Measurements from ENCODE around the gene AVPR2. TPM values are rescaled to one million over a fixed set of nuclear protein-coding genes. Genes with fewer than 3 reads are reported as not detected.
A peak's percentile ranks its signal among the peaks of the same experiment; 100 is the strongest.

AVPR2 gene
- total RNA-seq, 2 experiments from 2014 or later = not detected

DNA sequence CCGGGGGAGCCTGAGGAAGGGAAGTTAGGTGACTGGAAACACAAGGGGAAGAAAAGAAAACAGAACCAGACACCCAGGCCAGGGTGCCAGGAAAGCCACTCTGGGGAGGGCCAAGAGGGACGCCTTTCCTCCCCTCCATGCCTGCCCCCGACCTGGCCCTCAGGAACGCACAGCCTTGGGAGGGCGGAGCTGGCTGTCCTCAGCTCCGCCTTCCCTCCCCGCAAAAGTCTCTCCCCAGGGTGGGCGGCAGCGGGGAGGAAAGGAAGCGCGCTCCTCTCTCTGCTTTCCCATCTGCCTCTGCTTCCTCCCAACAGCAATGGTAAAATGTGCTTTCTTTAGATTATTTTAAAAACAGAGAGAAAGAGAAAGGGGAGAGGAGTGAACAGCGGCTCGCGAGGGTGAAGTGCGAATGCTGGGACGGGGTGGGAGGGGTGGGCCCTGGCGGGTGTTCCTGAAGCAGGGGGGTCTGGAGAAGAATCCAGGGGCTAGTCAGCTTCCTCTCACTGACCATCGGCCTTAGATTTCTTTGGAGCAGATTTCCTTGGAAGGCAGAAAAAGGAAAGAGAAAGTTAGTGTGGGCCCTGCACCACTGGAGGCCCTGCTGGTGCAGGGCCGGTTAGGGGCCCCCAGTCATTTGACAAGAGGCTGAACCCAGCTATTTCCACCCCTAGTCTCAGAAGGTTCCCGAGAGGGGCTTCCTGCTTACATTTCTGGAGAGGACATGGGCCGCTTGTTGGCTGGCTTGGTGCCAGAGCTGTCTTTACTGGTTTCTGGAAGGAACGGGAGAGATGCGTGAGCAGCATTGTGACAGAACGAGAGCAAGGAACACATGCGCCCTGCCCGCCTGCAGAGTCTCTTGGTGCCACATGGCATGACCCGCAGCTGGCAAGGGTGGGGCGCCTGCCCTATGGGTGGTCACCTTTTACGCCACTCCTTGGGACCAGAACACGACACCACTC lies 44.7 kb downstream of the AVPR2 start:
- Mint-ChIP-seq H3K4me1 (peaks cover 20% of the 10 kb centered on the region), H3K9me3 (no peaks in the 10 kb centered on the region), H3K4me3 (no peak overlapping the region), H3K27me3 (no peaks in the 10 kb centered on the region), H3K27ac (peak overlapping the region; percentile 21), H3K36me3 (ENCODE audit: low read depth) (peaks cover 32% of the 10 kb centered on the region)
- ChIA-PET CTCF (interaction anchor here (1.3 to 9.4 kb wide), 3 partner anchors 12 to 23 kb away, joined by 4 to 148 read pairs (median 31); partner anchors contain the start of gene ARHGAP4), POLR2A (interaction anchor here (1.0 to 8.7 kb wide), 3 partner anchors 16 to 23 kb away, joined by 3 to 140 read pairs (median 4); partner anchors contain the start of genes ARHGAP4 and HCFC1)
- DNase-seq = no peak

DNA sequence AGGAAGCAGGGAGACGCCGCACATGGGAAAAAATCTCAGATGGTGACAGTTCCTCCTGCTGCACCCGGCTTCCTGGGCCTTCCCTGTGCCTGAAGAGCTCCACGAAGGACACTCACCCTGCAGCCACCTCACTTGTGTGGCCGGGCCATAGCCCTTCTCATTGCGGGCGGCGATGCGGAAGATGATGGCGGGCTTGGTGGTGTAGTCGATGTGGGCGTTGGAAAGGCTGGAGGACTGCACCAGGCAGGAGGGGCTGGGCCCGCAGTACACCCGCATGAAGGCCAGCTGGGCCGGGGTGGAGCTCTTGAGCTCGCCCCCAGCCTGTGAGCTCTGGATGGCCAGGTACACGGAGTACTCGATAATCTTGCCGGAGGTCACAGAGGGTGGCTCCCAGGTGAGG lies 45.7 kb downstream of the AVPR2 start:
- Mint-ChIP-seq H3K27me3 (no peaks in the 10 kb centered on the region), H3K9me3 (no peaks in the 10 kb centered on the region), H3K4me3 (no peak overlapping the region), H3K4me1 (peaks cover 19% of the 10 kb centered on the region), H3K27ac (no peak overlapping the region), H3K36me3 (ENCODE audit: low read depth) (peaks cover 39% of the 10 kb centered on the region)
- ChIA-PET POLR2A (interaction anchor here (1.1 to 8.7 kb wide), 4 partner anchors 11 to 24 kb away, joined by 3 to 140 read pairs (median 4); partner anchors contain the start of genes ARHGAP4 and HCFC1), CTCF (interaction anchor here (9.4 kb wide), 1 partner anchor 24 kb away, joined by 148 read pairs; the partner anchor contains the start of gene ARHGAP4)
- DNase-seq = no peak

DNA sequence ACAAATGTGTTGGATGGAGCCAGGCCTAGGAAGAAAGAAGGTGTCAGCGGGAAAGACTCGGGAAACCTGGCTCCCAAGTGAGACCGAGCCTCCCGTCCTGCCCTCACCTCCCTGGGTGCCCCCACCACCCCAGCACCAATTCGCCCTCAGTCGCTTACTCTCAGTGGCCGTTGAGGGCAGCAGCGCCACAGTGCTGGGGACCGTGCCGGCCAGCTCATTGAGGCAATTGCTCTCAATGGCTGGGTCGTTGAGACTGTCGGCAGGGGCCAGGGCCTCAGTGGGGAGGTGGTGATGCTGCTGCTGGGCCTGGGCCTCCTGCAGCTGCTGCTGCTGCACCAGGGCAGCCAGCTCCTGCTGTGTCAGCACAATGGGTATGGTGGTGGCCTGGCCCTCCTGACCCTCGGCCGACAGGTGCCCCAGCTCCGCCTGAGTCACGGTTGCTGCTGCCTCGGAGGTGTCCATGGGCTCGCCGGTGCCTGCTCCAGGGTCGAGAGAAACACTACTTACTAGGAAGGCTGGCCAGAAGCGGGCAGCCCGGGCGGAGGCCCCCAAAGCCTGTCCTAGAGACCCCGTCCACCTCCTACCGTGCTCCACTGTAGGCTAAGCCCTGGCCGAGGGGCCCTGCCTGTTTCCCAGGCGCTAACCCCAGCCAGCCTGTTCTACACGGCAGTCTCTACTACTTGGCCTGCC lies 47.4 kb downstream of the AVPR2 start:
- ChIA-PET POLR2A (interaction anchor here (1.2 to 8.7 kb wide), 3 partner anchors 15 to 27 kb away, joined by 4 to 140 read pairs (median 7); partner anchors contain the start of gene ARHGAP4), CTCF (interaction anchor here (1.1 to 9.4 kb wide), 2 partner anchors 26 to 138 kb away, joined by 3 to 148 read pairs; partner anchors contain the start of gene ARHGAP4)
- Mint-ChIP-seq H3K36me3 (ENCODE audit: low read depth) (peaks cover 50% of the 10 kb centered on the region), H3K27ac (no peak overlapping the region), H3K4me1 (peaks cover 20% of the 10 kb centered on the region), H3K27me3 (no peaks in the 10 kb centered on the region), H3K4me3 (no peak overlapping the region), H3K9me3 (no peaks in the 10 kb centered on the region)
- DNase-seq = no peak

DNA sequence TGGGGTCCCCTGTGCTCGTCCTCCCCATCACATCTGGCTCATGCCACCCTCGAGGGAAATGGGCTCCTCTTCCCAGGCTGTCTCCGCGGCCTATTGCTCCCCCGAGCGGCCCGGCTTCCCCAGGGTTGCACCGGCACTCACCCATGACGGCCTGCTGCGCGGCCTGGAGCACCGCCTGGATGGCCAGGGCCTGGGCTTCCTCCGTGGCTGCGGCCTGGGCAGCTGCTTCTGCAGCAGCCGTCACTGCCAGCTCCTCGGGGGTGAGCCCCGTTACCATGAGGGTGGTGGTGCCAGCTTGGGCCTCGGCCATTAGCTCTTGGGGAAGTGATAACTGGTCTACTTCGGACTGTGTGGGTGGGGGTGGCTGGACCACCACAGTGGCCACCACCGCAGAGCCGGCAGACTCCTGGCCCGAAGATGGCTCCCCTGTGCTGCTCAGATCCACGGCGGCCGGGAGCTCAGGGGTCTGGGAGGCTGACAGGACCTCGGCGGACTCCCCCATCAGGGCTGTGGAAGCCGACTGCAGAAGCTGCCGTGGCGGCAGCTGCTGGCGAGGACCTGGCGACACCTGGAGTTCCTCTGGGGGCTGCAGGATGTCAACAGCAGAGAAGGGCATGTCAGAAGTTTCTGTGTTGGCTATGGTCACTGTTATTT lies 48.0 kb downstream of the AVPR2 start:
- Mint-ChIP-seq H3K4me3 (no peak overlapping the region), H3K27ac (no peak overlapping the region), H3K36me3 (ENCODE audit: low read depth) (peaks cover 54% of the 10 kb centered on the region), H3K9me3 (no peaks in the 10 kb centered on the region), H3K4me1 (peaks cover 16% of the 10 kb centered on the region), H3K27me3 (no peaks in the 10 kb centered on the region)
- DNase-seq = no peak
- ChIA-PET POLR2A (interaction anchor here (1.1 to 1.2 kb wide), 2 partner anchors 16 to 28 kb away, joined by 4 to 7 read pairs; no protein-coding TSS in a partner anchor), CTCF (interaction anchor here (1.1 to 9.4 kb wide), 2 partner anchors 27 to 138 kb away, joined by 3 to 148 read pairs; partner anchors contain the start of gene ARHGAP4)

DNA sequence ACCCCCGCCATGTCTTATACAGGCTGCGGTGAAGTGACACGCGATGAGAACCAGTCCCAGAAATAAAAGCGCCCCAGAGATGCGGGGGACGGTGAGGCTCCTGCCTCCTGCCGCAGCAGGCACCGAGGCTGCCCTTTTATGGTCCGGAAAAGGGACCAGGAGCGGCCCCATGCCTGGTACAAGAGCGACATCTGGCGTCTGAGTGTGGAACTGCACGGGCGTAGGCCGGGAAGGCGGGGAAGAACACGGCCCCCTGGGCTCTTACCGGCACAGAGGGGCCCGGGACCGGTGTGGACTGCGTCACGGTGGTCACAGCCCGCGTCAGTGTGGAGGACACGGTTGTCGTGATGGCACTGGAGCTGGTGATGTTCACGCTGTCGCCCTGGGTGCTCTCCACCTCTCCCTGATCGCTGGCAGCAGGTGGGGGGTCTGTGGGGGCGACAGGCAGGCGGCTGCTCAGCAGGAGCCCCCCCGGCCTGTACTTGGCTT lies 48.9 kb downstream of the AVPR2 start:
- POLR2A ChIA-PET = interaction anchor here (1.1 kb wide), 1 partner anchor 15 kb away, joined by 4 read pairs; no protein-coding TSS in a partner anchor
- peak overlapping the region; percentile 54 for H3K27ac Mint-ChIP-seq
- no peak overlapping the region for H3K4me3 Mint-ChIP-seq
- H3K9me3 Mint-ChIP-seq = no peaks in the 10 kb centered on the region
- H3K4me1 Mint-ChIP-seq = peaks cover 12% of the 10 kb centered on the region
- CTCF ChIA-PET = interaction anchor here (1.0 to 1.2 kb wide), 2 partner anchors 17 to 26 kb away, joined by 4 to 5 read pairs; no protein-coding TSS in a partner anchor
- no peaks in the 10 kb centered on the region for H3K27me3 Mint-ChIP-seq
- peak; percentile 77 for DNase-seq
- peaks cover 52% of the 10 kb centered on the region for H3K36me3 Mint-ChIP-seq (ENCODE audit: low read depth)

DNA sequence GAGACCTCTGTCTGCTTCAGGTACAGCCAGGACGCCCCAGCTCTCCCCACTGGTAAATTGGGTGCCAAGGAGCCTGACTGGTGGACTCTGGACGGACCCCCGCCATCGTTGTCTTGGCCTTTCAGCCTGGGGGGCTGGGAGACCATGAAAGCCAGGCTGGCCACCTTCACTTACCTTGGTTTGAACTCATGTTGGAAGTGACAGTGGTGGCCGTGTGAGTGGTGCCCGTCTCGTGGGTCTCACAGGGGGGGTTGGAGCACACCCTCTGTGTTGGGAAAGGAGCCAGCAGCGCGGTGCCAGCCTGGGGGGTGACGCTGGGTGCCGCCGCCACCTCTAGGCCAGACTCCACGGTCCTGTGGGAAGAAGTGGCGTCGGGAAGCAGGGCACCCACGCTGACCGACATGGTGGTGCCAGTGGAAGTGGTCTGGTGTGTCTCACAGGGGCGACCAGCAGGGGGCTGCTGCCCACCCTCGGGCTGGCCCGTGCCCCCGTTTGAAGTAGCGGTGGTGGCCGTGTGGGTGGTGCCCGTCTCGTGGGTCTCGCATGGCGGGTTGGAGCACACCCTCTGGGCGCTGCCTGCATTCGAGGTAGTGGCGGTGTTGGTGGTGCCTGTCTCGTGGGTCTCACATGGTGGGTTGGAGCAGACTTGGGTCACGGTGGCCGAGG lies 49.6 kb downstream of the AVPR2 start:
- Mint-ChIP-seq H3K9me3 (no peaks in the 10 kb centered on the region), H3K27me3 (no peaks in the 10 kb centered on the region), H3K4me1 (peaks cover 10% of the 10 kb centered on the region), H3K27ac (no peak overlapping the region), H3K4me3 (no peak overlapping the region), H3K36me3 (ENCODE audit: low read depth) (peaks cover 52% of the 10 kb centered on the region)
- POLR2A ChIA-PET = no interaction called here
- CTCF ChIA-PET = interaction anchor here (1.0 to 1.2 kb wide), 2 partner anchors 16 to 26 kb away, joined by 4 to 5 read pairs; no protein-coding TSS in a partner anchor
- no peak for DNase-seq

DNA sequence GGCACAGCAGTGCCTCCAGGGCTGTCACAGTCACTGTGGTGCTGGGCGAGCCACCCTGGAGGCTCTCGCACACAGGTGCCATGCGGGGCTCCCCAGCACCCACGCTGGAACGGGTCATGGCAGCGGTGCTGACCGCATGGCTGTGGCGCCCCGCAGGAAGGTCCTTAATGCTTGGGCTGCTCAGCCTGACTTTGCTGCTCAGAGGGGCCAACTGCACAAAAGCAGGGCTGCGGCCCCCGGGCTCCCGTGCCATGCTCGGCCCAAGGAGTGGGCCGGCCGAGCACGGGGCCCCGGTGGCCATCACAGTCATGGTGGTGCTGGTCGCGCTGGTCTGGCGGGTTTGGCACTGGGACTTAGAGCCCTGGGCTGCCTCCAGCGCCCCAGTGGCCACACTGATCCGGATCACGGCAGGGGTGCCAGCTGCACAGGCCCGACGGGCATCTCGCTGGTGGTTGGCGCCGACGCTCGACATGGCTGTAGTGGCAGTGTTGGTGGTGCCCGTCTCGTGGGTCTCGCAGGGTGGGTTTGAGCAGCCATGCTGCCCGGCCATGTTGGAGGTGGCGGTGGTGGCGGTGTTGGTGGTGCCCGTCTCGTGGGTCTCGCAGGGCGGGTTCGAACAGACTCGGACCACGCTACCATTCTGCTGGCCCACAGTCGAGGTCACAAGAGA lies 50.2 kb downstream of the AVPR2 start:
- H3K4me1 Mint-ChIP-seq = peaks cover 10% of the 10 kb centered on the region
- H3K27ac Mint-ChIP-seq = no peak overlapping the region
- H3K36me3 Mint-ChIP-seq (ENCODE audit: low read depth) = peaks cover 49% of the 10 kb centered on the region
- no peaks in the 10 kb centered on the region for H3K9me3 Mint-ChIP-seq
- no peak overlapping the region for H3K4me3 Mint-ChIP-seq
- CTCF ChIA-PET = no interaction called here
- POLR2A ChIA-PET = no interaction called here
- no peaks in the 10 kb centered on the region for H3K27me3 Mint-ChIP-seq
- DNase-seq = no peak

DNA sequence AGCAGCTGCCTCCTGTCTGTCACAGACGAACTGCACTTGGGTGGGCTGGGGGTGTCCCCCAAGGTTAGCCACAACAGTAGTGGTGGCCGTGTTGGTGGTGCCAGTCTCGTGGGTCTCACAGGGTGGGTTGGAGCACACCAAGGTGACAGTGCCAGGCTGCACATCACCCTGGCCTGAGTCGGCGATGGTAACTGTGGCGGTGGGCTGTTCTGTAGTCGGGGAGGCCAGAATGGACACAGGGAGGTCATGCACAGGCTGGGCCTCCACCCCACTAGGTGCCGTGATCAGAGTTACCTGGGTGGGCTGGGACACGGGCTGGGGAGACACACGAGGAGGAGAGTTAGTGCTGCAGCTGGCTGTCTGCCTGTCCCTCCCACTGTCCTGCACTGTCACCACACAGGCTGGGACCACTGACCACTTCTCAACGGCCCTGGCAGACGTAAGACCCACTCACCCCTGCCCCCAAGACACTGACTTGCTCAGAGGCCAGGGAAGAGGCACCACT lies 50.8 kb downstream of the AVPR2 start:
- H3K36me3 Mint-ChIP-seq (ENCODE audit: low read depth) = peaks cover 52% of the 10 kb centered on the region
- ChIA-PET POLR2A (no interaction called here), CTCF (no interaction called here)
- H3K4me3 Mint-ChIP-seq = no peak overlapping the region
- H3K9me3 Mint-ChIP-seq = no peaks in the 10 kb centered on the region
- H3K27ac Mint-ChIP-seq = peak overlapping the region; percentile 34
- no peaks in the 10 kb centered on the region for H3K27me3 Mint-ChIP-seq
- no peak for DNase-seq
- H3K4me1 Mint-ChIP-seq = peaks cover 10% of the 10 kb centered on the region

DNA sequence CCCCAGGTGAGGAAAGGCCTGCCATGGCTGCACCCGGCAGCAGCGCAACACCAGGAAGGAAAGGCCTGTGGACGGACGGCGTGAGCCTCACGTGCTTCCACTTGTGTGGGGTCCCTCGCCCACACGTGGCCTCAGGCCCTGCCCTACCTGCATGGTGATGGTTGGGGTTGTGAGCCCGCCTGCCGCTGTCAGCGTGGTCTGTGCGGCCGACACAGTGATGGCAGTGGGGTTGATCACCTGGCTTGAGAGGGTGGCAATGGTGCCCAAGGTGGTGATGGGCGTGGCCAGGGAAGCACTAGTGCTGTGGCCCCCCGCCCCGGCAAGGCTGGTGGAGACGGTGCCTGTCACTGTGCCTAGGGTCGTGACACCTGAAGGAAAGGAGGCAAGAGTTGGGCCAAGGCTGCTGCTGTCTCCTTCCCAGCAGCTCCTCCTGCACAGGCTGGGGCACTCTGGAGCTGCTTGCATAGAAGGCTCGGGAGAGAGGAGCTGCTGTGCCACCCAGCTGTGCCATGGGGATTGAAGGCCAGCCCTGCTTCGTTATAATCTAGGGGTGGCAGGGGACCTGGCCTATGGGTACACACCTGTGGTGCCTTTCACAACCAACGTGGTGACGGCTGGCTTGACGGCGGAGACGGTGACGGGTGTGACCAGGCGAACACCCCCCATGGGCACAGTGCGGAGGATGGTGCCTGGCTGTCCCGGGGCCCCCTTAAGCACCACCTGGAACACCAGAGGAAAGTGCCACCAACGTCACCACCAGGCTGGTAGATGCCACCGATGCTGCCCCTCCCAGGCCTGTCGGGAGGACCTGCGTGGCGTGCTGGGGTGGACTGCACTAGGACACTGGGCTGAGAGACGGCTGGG lies 51.8 kb downstream of the AVPR2 start:
- POLR2A ChIA-PET = interaction anchor here (1.1 kb wide), 1 partner anchor 28 kb away, joined by 3 read pairs; no protein-coding TSS in a partner anchor
- CTCF ChIA-PET = no interaction called here
- Mint-ChIP-seq H3K27ac (no peak overlapping the region), H3K4me3 (no peak overlapping the region), H3K36me3 (ENCODE audit: low read depth) (peaks cover 55% of the 10 kb centered on the region), H3K27me3 (no peaks in the 10 kb centered on the region), H3K9me3 (no peaks in the 10 kb centered on the region), H3K4me1 (peaks cover 6% of the 10 kb centered on the region)
- no peak for DNase-seq

Measured in activated CD4-positive, alpha-beta memory T cell treated with anti-CD3 and anti-CD28 coated beads, Interleukin-2, amount 10 ng/mL, durations not matched to agents 7 days and 5 days (primary cell).